Tongue (tissue), 2 donors: ENCODE measurements around the gene THAP11. TPM values are rescaled to one million over a fixed set of nuclear protein-coding genes. Genes with fewer than 3 reads are reported as not detected.
"Not testable (repeated sequence)": the region's sequence is repeated elsewhere in the genome, so short reads cannot be mapped to it uniquely, and the experiment has no call there.

Experiments
- DNase-seq: peaks from one replicate; pipeline ENCODE4 v3.0.0-alpha.2; 2015
- total RNA-seq: library from RNA; depleted of rRNA; stranded (reverse); fragments of >200 nt; gene quantifications from one replicate; pipeline ENCODE4 v1.2.3, GENCODE V29; 2014

Gene THAP11
- total RNA-seq, 1 donor from 2014 or later: 50.7 TPM

DNA sequence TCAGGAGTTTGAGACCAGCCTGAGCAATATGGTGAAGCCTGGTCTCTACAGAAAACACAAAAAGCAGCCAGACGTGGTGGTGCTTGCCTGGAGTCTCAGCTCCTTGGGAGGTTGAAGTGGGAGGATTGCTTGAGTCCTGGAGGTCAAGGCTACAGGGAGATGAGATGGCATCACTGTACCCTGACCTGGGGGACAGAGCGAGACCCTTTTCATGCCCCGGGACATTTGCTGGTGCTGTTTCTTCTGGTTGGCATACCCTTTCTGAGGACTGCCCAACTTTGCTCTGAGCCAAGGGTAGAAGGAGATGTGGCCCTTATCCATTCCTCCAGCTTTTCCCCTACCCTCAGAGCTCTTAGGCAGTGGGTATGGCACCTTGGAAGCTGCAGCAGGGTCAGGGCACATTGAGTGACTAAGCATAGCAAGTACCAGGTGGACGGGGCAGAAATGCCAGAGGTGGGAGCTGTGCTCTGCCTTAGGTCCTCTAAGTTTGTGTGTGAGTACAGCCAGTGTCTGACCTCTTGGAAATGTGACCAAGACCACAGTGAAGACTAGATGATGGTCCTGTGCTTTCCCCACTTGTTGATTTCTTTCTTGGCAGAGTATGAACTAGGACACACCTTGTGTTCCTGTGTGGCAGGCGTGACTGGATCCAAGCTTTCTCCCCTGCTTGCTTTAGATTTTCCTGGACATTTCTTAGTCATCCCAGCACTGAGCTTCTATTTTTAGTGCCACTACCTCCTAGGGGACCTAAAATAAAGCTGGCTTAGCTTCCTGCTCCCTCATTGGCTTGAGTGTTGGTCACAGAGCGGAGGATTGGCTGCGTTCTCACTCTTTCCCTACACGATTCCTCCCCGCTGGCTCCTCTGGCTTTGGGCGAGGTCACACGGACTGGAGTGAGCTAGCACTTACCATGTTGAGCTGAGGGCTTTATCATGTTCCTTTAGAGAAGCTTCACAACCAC is 20.8 kb downstream of the THAP11 start:
- peak; percentile 73 for DNase-seq

DNA sequence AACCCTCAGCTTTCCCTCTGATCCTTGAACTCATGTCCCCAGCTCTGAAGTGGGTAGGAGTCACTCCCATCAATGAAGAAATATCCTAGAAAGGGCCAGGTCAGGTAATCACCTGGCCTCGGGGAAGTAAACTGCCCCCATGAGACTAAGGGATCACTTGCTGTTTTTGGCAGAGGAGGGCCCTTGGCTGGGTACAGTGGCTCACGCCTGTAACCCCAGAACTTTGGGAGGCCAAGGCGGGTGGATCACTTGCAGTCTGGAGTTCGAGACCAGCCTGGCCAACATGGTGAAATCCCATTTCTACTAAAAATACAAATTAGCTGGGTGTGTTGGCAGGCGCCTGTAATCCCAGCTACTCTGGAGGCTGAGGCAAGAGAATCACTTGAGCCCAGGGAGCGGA is 21.9 kb downstream of the THAP11 start:
- not testable (repeated sequence) for DNase-seq

DNA sequence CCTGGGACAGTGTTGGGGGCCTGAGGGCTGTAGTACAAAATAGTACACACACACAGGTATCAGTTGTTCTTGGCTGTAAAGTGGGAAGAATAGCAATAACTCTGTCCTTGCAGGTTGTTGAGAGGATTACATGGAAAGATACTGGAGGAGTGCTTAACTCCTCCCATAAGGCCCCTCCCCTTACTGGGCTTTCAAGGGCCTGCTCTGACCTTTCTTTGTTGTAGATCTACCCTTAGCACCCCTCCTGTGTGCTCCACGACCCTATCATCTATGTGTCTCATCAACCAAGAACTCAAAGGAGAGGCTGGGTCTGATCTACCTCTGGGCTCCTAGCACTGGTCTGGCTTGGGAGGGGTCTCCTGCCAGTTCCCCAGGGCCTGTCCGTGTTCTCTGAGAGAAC is 22.5 kb downstream of the THAP11 start:
- no peak for DNase-seq

DNA sequence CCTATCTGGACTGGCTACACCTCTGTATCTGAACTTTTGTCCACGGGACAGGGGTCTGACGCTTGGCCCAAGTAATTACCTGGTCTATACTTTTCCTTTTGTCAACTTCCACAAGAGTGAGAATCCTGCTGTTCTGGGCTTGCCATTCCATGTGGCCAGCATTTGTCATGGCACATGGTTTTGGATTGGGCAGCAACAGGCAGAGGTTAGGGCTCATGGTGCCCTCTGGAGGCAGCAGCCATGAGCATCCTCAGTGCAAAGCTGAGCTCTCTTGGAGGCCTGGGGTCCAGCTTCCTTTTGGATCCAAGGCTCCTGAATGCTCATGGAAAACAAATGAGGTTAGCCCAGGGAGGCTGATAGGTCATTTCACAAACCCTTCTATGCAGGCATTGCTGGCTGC is 23.2 kb downstream of the THAP11 start:
- DNase-seq: peak; percentile 27

DNA sequence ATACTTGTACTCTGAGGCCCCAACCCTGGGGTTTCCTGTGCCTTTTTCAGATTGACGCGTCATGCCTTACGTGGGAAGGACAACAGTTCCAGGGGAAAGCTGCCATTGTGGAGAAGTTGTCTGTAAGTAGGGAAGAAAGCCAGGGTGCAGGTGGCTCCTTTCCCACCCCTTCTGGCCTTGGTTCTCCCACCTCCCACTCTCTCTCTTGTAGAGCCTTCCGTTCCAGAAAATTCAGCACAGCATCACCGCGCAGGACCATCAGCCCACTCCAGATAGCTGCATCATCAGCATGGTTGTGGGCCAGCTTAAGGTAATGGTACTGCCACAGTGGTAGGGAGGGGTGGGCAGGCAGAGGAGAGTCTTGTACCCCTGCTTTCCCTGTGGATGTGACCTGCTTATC is 26.2 kb downstream of the THAP11 start:
- DNase-seq: no peak

DNA sequence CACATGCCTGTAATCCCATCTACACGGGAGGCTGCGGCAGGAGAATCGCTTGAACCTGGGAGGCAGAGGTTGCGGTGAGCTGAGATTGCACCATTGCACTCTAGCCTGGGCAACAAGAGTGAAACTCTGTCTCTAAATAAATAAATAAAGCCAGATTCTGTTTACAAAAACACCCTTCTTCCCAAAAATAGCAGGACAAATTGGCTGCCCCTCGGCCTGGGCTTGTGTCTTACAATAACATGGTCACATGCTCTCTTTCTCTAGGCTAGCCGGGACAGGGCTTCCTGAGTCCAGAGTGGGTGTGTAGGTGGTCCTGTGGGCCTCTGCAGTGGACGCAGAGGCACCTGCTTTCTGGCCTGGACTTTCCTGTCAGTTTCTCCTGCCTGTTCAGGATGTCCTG is 27.5 kb downstream of the THAP11 start:
- no peak for DNase-seq

DNA sequence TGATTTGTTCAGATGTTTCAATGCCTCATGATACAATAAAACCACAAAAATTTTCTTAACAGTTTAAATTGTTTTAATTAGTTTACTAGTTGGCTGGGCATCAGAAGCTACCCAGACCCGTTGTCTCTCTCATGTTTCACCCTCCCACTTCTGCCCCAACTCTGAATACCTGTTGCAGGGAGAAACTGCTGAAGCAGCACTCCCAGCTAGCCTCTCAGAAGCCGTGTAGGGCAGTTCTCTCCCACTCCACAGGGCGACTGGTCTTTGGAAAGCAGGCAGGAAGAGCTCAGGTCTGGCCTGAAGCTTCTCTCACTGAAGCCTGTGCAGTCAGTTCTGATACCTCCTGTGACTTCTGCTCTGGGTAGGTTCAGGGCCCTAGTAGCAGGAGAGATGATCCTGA is 29.1 kb downstream of the THAP11 start:
- DNase-seq: no peak

DNA sequence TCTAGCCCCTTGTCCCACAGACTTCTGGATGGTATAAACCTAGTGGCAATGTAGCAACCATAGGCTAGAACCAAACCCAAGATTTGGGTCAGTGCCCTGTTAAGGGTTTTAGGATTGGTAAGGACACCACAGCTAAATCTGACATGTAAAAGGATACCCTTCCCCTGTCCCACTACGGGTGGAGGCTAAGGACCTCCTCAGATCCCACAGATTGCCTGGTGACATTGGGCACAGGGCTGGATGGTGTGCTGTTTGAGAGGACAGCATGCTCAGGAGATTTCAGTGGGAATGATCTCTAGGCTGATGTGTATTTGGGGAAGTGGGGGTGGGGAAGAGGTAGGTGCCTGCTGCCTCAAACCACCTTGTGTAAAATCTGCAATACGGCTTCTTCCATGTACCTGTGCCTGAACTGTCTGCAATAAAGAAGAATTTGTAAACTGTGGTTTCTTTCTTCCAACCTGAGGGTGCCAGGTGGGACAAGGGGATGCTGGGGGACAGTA is 30.1 kb downstream of the THAP11 start:
- DNase-seq: no peak

DNA sequence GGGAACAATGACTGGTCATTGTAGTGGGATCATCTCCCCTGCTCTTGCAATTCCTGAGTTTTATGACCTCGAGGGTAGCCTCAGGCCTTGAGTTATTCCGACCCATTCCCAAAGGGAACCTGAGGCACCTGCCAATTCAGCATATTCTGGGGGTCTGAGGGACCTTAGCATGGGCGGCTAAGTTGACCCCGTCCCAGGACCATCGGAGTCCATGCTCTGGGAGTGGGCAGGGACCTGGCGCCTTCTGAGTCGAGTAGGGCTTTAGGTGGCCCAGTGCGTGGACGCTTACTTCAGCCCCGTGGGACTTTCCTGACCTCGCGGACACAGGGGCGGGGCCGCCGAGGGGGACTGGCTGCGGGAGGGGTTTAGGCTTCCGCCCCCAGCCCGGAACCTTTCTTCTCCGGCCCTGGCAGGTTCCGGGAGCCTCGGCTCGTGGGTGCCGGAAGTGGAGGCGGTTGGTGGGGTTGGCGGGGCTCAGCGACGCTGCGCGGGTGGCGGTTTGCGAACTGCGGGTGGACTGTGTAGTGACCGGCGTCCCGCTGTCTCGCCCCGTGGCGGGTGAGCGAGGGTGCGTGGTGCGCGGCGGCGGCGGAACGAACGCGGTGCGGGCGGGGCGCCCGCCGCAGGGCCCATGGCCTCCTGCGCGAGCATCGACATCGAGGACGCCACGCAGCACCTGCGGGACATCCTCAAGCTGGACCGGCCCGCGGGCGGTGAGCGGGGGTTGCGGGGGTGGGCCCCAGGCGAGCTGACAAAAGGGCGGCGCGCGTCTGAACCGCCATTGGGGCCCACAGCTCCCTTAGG is 30.7 kb downstream of the THAP11 start, which contains the start of gene EDC4:
EDC4 (plus strand) TSS at position 422 of the 804 bp plus-strand sequence; CDS start at position 632, 210 bp downstream.
- peak; percentile 82 for DNase-seq

DNA sequence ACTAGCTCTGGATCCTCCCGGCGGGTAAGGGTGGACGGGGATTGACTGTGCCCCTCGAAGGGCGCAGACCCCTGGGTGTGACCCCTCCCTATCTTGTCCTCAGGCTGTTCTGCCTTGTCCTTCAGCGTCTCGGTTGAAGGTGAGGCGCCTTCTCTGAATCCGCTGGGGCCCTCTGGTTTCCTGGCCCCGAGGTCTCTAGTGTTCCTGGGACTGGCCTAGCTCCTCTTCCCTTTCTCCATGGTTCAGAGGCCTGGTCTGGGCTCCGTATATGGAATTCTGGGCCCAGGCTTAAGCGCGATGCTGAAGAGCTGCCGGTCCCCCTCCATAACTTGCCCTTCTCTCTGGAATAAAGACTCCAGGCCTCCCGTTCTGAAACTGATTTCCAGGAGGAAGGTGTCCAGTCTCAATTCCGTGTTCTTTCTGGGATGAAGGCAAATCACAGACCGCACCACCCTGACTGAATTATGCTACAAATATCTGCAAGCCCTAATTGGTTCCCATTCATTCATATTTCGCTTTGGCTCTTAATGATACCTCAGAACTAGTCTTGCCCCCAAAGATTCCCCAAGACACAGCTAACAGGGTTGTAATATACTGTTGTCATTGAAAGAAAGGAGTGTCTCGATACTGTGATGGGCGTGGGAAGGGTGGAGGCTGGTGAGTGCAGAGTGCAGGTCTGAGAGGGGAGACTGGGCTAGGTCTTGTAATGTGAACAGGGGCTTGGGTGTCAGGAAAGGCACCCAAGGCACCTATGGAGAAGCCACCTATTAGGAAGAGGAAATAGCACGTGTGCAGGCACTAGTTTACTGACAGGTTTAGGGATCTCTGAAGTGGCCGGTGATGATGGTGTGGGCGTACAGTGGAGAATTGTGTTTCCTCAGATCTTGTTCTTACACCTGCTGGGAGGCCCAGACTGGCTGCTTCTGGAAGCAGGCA is 31.6 kb downstream of the THAP11 start:
- no peak for DNase-seq

DNA sequence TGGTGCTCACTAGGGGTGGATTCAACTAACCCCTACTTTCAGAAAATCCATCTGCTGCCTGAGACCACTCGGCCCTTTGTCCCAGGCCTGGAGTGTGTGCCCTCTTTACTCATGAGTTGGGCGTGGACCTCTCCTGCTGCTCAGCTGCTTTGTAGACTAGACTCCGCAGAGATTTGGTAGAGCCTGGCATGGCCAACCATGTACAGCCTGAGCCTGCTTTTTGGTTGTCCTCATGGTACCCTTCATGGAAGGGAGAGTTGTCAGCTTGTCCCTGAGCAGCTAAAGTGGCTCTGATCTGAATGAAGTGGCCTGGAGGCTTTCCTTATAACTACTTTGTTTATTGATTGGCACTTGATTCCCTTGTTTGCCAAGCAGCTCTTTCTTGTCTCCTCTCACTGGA is 32.3 kb downstream of the THAP11 start:
- DNase-seq: no peak

DNA sequence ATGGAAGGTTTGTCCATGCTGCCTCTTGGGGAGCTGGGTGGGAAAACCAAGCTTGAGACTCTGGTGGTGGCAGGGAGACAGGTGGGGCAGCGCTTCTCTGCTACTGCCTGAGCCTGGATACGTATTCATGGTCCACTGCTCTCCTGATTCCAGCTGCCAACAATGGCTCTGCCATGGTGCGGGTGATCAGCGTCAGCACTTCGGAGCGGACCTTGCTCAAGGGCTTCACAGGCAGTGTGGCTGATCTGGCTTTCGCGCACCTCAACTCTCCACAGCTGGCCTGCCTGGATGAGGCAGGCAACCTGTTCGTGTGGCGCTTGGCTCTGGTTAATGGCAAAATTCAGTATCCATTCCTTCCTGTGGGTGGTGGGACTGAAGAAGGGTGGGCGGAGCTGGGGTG is 34.9 kb downstream of the THAP11 start:
- no peak for DNase-seq

DNA sequence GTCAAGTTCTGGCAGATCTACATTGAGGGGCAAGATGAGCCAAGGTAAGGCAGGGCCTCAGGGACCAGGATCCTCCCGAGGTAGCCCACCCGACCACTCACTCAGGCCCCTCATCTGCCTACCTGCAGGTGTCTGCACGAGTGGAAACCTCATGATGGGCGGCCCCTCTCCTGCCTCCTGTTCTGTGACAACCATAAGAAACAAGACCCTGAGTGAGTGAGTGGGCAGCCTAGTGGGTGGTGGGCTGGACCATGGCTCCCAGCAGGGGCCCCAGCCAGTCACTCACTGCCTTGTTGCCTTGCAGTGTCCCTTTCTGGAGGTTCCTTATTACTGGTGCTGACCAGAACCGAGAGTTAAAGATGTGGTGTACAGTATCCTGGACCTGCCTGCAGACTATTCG is 36.1 kb downstream of the THAP11 start:
- DNase-seq: no peak

DNA sequence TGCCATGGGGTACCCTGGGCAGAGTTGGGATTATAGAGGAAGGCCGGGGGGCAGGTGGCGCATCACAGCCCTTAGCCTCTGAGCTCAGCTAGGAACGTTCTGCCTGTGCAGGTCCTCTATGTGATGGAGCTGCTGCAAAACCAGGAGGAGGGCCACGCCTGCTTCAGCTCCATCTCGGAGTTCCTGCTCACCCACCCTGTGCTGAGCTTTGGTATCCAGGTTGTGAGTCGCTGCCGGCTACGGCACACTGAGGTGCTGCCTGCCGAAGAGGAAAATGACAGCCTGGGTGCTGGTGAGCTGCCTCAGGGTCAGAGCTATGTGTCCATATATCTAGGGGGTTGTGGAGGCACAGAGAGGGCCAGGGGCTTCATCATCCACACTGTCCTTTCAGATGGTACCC is 36.7 kb downstream of the THAP11 start:
- DNase-seq: no peak

DNA sequence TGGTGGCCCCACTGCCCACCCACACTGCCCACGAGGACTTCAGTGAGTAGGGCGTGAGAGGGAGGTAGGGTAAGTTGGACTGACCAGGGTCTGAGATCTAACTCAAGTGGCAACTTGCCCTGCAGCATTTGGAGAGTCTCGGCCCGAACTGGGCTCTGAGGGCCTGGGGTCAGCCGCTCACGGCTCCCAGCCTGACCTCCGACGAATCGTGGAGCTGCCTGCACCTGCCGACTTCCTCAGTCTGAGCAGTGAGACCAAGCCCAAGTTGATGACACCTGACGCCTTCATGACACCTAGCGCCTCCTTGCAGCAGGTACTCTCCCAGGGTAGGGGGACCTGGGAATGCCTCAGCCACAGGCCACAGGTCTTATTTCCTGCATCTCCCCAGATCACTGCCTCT is 37.3 kb downstream of the THAP11 start:
- DNase-seq: no peak

DNA sequence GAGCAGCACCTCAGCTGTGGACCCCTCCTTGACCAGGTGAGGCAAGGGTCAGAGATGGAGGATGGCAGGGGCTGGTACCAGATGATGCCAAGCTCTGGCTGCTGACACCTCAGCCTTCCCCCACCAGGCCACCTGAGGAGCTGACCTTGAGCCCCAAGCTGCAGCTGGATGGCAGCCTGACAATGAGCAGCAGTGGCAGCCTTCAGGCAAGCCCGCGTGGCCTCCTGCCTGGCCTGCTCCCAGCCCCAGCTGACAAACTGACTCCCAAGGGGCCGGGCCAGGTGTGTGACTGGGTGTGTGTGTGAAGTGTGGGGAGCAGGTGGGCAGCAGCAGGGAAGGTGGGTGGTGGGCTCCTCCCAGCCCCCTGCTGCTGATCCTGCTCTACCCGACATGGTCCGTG is 37.8 kb downstream of the THAP11 start:
- no peak for DNase-seq

DNA sequence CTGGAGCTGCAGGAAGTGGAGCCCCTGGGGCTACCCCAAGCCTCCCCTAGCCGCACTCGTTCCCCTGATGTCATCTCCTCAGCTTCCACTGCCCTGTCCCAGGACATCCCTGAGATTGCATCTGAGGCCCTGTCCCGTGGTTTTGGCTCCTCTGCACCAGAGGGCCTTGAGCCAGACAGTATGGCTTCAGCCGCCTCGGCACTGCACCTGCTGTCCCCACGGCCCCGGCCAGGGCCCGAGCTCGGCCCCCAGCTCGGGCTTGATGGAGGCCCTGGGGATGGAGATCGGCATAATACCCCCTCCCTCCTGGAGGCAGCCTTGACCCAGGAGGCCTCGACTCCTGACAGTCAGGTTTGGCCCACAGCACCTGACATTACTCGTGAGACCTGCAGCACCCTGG is 38.5 kb downstream of the THAP11 start:
- DNase-seq: no peak

DNA sequence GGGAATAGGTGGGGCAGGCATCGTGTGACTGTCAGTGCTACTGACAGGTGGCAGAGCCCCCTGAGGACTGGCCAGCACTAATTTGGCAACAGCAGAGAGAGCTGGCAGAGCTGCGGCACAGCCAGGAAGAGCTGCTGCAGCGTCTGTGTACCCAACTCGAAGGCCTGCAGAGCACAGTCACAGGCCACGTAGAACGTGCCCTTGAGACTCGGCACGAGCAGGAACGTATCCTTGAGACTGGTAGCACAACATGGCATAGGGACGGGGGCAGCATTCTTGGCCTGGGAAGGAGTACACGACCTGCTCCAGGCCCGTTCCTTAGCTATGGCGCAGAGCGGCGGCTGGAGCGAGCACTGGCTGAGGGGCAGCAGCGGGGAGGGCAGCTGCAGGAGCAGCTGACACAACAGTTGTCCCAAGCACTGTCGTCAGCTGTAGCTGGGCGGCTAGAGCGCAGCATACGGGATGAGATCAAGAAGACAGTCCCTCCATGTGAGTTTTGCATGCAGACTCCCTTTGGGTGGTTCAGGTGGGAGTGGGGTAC is 39.6 kb downstream of the THAP11 start:
- peak; percentile 87 for DNase-seq

DNA sequence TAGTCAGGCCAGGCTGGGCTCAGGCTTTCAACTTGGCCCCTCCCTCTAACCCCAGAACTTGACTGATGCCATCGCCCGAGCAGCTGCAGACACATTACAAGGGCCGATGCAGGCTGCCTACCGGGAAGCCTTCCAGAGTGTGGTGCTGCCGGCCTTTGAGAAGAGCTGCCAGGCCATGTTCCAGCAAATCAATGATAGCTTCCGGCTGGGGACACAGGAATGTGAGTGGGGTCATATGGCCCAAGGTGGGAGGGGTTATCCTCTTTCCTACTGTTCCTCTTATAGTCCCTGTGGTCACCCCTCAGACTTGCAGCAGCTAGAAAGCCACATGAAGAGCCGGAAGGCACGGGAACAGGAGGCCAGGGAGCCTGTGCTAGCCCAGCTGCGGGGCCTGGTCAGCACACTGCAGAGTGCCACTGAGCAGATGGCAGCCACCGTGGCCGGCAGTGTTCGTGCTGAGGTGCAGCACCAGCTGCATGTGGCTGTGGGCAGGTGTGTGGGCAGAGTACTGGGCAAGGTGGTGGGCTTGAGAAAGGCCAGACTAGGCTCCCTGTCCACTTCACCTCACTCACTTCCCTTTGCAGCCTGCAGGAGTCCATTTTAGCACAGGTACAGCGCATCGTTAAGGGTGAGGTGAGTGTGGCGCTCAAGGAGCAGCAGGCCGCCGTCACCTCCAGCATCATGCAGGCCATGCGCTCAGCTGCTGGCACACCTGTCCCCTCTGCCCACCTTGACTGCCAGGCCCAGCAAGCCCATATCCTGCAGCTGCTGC is 40.4 kb downstream of the THAP11 start:
- DNase-seq: peak; percentile 95

DNA sequence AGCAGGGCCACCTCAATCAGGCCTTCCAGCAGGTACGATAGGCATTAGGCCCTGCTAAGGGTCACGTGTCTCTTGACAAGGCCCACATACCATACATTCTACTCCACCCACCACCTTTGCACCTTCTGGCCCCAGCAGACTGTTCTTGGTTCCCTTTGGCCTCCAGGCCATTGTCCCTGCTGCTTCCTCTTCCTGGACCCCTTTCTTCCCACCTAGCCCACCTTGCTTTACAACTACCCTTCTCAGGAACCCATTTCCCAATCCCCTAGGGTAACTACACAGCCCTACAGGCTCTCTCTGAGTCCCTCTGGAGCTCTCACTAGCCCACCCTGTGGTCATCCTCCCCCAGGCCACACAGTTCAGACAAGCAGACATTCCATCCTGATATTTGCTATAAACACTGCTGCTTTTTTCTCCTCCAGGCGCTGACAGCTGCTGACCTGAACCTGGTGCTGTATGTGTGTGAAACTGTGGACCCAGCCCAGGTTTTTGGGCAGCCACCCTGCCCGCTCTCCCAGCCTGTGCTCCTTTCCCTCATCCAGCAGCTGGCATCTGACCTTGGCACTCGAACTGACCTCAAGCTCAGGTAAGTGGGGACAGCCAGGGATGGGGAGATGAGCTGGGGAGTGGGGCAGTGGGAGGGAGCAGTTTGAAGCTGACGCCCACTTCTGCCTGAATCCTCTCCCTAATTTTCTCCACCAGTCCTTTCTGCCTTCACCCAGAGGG is 41.2 kb downstream of the THAP11 start:
- no peak for DNase-seq
